Chondrocyte (in vitro differentiated cells): ENCODE results near the gene RNF214. TPM values are rescaled to one million over a fixed set of nuclear protein-coding genes. Genes with fewer than 3 reads are reported as not detected.

Experiments used
- DNase-seq: peaks from one replicate; pipeline ENCODE4 v3.0.0; 2021; ENCODE audit warnings: mixed read lengths, low spot score
- H3K27ac Mint-ChIP-seq: one replicate; pipeline ENCODE4 v1.8.0; 2021; ENCODE audit warnings: mild to moderate bottlenecking, moderate library complexity, mixed read lengths; ENCODE audit not compliant: unreplicated experiment
- H3K27me3 Mint-ChIP-seq: 2 replicates; pipeline ENCODE4 v1.8.0; 2021; ENCODE audit warnings: low read depth, mixed read lengths
- H3K36me3 Mint-ChIP-seq: 2 replicates; pipeline ENCODE4 v1.8.0; 2021; ENCODE audit warnings: low read depth, mixed read lengths
- H3K4me1 Mint-ChIP-seq: 2 replicates; pipeline ENCODE4 v1.8.0; 2021; ENCODE audit warnings: low read depth, mild to moderate bottlenecking, mixed read lengths
- H3K4me3 Mint-ChIP-seq: one replicate; pipeline ENCODE4 v1.8.0; 2021; ENCODE audit warnings: mild to moderate bottlenecking, moderate library complexity, mixed read lengths; ENCODE audit not compliant: unreplicated experiment
- H3K9me3 Mint-ChIP-seq: 2 replicates; pipeline ENCODE4 v1.8.0; 2021; ENCODE audit warnings: low read depth, mixed read lengths
- total RNA-seq: library from RNA; stranded (reverse); gene quantifications from 3 replicates; pipeline ENCODE4 v1.2.1, GENCODE V29; 2021
- TF ChIP-seq, protein P1 (sequence below): fragments of 200-600 bp; sonication (generic); IDR thresholded peaks from 2 replicates; pipeline ENCODE4 v1.5.0; 2021; ENCODE audit warnings: antibody characterized with exemption, mild to moderate bottlenecking, moderate library complexity

The RNF214 gene
- total RNA-seq, 1 donor from 2014 or later, result 24.7 TPM

DNA sequence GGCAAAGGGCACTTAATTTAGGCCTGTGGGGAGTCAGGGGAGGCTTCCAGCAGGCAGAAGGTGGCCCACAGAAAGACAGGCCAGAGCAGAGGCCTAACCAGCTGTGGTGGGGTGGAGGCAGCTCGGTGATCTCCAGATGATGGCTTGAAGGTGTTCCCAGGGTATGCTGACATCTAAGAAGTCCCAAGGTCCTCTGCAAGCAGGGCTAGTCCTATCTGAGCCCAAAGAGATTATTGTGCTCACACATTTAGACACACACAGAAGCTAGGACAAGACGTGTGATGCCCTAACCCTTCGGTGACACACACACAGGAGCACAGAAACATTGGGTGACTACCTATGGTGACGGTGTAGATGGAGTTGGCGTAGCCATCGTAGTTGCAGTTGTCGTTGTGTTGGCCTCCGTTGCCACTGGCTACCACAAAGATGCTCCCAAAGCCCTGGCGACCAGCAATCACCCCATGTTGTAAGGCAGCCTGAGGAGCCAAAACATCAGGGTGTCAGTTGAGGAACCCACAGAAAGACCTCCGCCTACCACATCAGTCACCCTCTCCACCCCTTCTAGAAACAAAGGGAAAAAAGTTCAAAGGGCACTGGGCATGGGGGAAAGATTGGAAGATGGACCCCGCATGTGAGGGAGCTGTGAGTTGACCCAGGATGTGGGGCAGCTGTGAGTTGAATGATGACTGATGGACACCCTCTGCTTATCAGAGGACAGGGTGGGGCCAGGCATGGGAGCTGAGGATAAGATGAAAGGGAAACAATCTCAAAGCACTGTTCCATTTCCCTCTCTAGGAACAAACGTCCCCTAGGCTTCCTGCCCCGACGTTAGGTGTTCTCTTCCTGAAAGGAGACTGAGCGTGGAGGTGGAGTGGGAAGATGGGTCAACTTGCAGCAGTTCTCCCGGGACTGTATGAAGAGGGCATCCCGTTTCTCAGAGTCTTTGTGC, 8.5 kb upstream of the RNF214 start:
- peaks cover 41% of the 10 kb centered on the region for H3K4me1 Mint-ChIP-seq
- no peaks in the 10 kb centered on the region for H3K9me3 Mint-ChIP-seq
- no peaks in the 10 kb centered on the region for H3K27me3 Mint-ChIP-seq
- TF ChIP-seq, protein P1, sequence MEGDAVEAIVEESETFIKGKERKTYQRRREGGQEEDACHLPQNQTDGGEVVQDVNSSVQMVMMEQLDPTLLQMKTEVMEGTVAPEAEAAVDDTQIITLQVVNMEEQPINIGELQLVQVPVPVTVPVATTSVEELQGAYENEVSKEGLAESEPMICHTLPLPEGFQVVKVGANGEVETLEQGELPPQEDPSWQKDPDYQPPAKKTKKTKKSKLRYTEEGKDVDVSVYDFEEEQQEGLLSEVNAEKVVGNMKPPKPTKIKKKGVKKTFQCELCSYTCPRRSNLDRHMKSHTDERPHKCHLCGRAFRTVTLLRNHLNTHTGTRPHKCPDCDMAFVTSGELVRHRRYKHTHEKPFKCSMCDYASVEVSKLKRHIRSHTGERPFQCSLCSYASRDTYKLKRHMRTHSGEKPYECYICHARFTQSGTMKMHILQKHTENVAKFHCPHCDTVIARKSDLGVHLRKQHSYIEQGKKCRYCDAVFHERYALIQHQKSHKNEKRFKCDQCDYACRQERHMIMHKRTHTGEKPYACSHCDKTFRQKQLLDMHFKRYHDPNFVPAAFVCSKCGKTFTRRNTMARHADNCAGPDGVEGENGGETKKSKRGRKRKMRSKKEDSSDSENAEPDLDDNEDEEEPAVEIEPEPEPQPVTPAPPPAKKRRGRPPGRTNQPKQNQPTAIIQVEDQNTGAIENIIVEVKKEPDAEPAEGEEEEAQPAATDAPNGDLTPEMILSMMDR, result no peak
- no peak for DNase-seq
- peak overlapping the region; percentile 22 for H3K27ac Mint-ChIP-seq
- H3K36me3 Mint-ChIP-seq, result peaks cover 16% of the 10 kb centered on the region
- H3K4me3 Mint-ChIP-seq, result no peak overlapping the region

- Mint-ChIP-seq H3K36me3 (peaks cover 12% of the 10 kb centered on the region), H3K4me3 (no peak overlapping the region), H3K27me3 (no peaks in the 10 kb centered on the region), H3K27ac (no peak overlapping the region), H3K4me1 (peaks cover 41% of the 10 kb centered on the region), H3K9me3 (no peaks in the 10 kb centered on the region)
- TF ChIP-seq, protein P1, result no peak
- DNase-seq, result no peak
Measured at GRCh38 chr11:117225553-117226170, 6.8 kb upstream of the RNF214 start.

DNA sequence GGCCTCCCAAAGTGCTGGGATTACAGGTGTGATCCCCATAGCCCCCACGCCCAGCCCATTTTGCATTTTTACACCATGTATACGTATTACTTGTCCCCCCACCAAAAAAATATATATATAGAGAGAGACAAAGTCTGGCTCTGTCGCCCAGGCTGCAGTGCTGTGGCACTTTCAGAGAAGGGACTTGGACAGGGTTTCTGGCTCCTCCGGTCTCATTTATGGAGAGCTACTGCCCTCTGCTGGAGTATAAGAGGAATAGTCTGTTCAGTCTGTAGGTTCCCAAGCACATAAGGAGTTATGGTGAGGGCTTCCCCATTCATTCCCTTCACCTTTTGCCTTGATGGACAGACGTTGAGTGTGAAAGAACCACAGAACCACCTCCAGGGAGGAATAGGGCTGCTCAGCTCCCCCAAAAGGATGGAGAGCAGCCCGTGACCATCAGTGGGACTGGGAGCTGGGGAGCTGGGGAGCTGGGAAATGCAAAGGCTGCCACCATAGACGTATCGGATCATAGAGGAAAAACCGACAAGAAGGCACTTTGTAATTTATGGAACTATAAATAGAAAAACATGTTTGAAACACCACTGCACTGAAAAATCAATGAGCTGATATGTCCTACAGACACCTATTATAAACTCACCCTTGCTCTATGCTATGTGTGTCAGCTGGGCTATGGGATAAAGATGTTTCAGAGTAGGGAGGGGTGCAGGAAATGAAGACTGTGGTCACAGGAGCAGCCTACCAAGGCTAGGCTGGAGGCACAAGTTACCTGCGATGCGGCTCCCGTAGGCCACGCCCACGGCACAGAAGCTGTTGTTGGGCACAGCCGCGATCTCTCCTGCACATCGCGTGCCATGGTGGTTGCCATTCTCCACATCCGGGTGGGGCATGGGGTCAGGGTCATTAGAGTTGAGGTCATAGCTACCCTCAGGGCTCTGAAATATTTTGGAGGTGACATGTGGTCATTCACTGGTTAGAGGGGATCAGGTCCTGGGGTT, 5.8 kb upstream of the RNF214 start:
- Mint-ChIP-seq H3K4me1 (peaks cover 41% of the 10 kb centered on the region), H3K27me3 (no peaks in the 10 kb centered on the region), H3K27ac (peak overlapping the region; percentile 65), H3K4me3 (no peak overlapping the region), H3K36me3 (peaks cover 12% of the 10 kb centered on the region), H3K9me3 (no peaks in the 10 kb centered on the region)
- DNase-seq, result no peak
- TF ChIP-seq, protein P1, result peak; percentile 90

- Mint-ChIP-seq H3K4me1 (peaks cover 31% of the 10 kb centered on the region), H3K4me3 (no peak overlapping the region), H3K27me3 (no peaks in the 10 kb centered on the region), H3K27ac (no peak overlapping the region), H3K9me3 (no peaks in the 10 kb centered on the region), H3K36me3 (peaks cover 12% of the 10 kb centered on the region)
- TF ChIP-seq, protein P1, result no peak
- DNase-seq, result no peak
Measured at GRCh38 chr11:117228091-117228490, 4.4 kb upstream of the RNF214 start.
